ENCODE results near the gene GCH1. TPM values are rescaled to one million over a fixed set of nuclear protein-coding genes. Genes with fewer than 3 reads are reported as not detected.
"Not testable (repeated sequence)": the region's sequence is repeated elsewhere in the genome, so short reads cannot be mapped to it uniquely, and the experiment has no call there.

Gene GCH1
- total RNA-seq, 1 donor from 2014 or later: 52.5 TPM

DNA sequence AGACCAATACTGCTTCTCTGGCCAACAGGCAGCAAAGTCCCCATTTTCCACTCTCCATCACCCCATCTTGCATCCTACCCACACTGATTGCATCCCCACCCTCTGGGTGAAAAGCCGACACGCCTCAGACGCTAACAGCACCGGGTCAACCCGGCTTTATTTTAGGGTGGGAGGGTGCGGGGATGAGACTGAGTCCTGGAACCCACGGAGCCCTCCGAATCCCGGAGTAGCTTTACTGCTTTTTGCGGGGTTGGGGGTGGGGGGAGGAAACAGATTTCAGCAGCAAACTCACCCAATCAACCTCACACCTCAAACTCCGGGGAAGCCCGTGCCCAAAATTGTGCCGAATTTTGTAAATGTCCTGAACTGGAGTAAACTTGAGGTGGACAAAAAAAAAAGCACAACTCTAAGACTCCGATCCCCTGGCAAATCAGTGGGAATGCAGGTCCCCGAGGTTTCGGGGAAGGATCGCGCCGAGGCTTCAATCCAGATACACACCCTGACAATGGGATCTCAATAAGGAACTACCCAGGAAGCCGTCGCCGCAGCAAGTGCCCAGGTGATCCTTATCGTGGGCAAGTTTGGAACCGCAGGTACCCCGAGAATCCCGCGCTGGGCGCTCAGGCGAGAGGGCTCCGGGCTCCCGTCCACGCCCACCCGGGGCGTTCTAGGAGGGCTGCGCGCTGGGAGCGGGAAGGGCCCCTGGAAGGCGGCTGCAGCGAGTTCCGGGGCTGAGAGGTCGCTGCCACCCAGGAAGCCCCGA lies 1.1 kb downstream of the GCH1 start:
- Mint-ChIP-seq H3K27ac (peak overlapping the region; percentile 81), H3K27me3 (ENCODE audit: low read depth) (no peaks in the 10 kb centered on the region), H3K4me3 (ENCODE audit: low read depth) (peak overlapping the region; percentile 85), H3K36me3 (ENCODE audit: low read depth) (peaks cover 26% of the 10 kb centered on the region), H3K9me3 (no peaks in the 10 kb centered on the region), H3K4me1 (ENCODE audit: low read depth) (peaks cover 34% of the 10 kb centered on the region)
- DNase-seq (ENCODE audit: low spot score): no peak
- intact Hi-C loops (cut with micrococcal nuclease): loop anchor here (1.0 to 5.0 kb wide), 5 partner anchors 8 to 464 kb away; partner anchors contain the start of genes MAPK1IP1L, SOCS4 and WDHD1

DNA sequence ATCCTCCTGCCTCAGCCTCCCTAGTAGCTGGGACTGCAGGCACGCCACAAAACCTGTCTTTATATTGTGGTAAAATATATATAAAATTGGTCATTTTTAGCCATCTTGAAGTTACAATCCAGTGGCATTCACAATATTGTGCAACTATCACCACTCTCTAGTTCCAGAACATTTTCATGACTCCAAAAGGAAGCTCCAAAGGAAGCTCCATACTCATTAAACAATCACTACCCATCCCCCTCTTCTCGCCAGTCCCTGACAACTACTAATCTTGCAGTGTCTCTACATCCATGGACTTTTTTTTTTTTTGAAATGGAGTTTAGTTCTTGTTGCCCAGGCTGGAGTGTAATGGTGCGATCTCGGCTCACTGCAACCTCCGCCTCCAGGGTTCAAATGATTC lies 3.1 kb downstream of the GCH1 start:
- Mint-ChIP-seq H3K4me3 (ENCODE audit: low read depth) (no peak overlapping the region), H3K27me3 (ENCODE audit: low read depth) (no peaks in the 10 kb centered on the region), H3K36me3 (ENCODE audit: low read depth) (peaks cover 33% of the 10 kb centered on the region), H3K4me1 (ENCODE audit: low read depth) (peaks cover 33% of the 10 kb centered on the region), H3K9me3 (no peaks in the 10 kb centered on the region), H3K27ac (no peak overlapping the region)
- no peak for DNase-seq (ENCODE audit: low spot score)
- intact Hi-C loops (cut with micrococcal nuclease): no loop called here

DNA sequence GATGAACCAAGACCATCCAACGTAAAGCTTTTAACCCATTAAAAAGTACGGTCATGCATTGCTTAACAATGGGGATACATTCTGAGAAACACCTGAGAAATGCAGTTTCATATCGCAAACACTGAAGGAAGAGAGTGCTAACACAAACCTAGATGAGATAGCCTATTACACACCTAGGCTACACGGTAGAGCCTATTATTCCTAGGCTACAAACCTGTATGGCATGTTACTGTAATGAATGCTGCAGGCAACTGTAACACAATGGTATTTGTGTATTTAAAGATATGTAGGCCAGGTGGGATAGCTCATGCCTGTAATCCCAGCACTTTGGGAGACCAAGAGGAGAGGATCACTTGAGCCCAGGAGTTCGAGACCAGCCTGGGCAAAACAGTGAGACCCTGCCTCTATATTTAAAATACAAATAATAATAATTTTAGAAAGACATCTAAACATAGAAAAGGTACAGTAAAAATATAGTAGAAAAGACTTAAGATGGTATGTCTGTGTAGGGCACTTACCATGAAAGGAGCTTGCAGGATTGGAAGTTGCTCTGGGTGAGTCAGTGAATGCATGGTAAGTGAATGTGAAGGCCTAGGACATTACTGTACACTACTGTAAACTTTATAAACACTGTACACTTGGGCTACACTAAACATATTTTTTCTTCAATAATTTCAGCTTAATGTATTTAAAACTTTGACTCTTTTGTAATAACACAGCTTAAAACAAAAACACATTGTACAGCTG lies 4.6 kb downstream of the GCH1 start:
- H3K4me3 Mint-ChIP-seq (ENCODE audit: low read depth); H3K9me3 Mint-ChIP-seq; H3K27ac Mint-ChIP-seq; DNase-seq (ENCODE audit: low spot score); intact Hi-C loops (cut with micrococcal nuclease); H3K27me3 Mint-ChIP-seq (ENCODE audit: low read depth): not testable (repeated sequence)
- Mint-ChIP-seq H3K4me1 (ENCODE audit: low read depth) (peaks cover 37% of the 10 kb centered on the region), H3K36me3 (ENCODE audit: low read depth) (peaks cover 38% of the 10 kb centered on the region)

DNA sequence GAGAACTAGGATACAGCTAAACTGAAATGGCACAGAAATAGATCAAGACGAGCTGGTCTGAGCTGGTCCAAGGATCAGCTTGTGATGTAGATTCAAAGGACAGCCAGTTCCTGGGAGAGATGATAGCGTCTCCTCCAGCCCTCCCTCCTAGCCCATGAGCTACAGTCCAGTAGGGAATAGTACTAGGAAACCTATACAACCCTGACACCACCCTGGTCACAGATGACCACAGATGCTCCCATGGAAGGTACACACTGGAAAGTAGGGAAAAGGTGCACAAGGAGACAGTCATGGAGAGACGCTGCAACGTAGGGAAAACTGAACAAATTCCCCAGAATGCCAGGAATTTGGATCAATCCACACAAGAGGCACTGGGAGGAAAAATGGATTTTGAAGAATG lies 6.9 kb downstream of the GCH1 start:
- no peak overlapping the region for H3K27ac Mint-ChIP-seq
- H3K36me3 Mint-ChIP-seq (ENCODE audit: low read depth): peaks cover 41% of the 10 kb centered on the region
- no peaks in the 10 kb centered on the region for H3K27me3 Mint-ChIP-seq (ENCODE audit: low read depth)

DNA sequence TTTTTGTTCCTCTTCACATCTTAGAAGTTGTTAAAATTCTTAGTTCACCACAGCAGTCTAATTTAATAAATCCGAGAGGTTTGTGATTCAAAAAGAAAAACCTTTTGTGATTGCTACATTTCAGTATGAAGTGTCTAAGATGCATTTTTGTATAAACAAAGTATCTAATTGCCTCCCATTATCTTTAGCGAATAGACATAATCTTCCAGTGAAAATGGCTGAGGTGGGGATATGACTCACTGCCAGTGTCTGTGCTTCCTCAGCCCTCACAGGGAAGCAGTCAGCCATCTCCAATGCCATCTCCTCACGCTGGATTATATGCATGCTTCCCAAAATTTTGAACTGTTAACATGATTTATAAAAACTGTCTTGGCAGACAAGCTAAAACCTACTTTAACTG lies 7.6 kb downstream of the GCH1 start:
- no peak for DNase-seq (ENCODE audit: low spot score)
- Mint-ChIP-seq H3K27ac (no peak overlapping the region), H3K36me3 (ENCODE audit: low read depth) (peaks cover 37% of the 10 kb centered on the region), H3K27me3 (ENCODE audit: low read depth) (no peaks in the 10 kb centered on the region), H3K4me1 (ENCODE audit: low read depth) (peaks cover 34% of the 10 kb centered on the region), H3K4me3 (ENCODE audit: low read depth) (no peak overlapping the region), H3K9me3 (no peaks in the 10 kb centered on the region)
- intact Hi-C loops (cut with micrococcal nuclease): loop anchor here (5.0 kb wide), 1 partner anchor 333 kb away; no protein-coding TSS in a partner anchor

More for the DNA sequence above, 6.9 kb downstream of the GCH1 start:
- intact Hi-C loops (cut with micrococcal nuclease): no loop called here
- no peak for DNase-seq (ENCODE audit: low spot score)
- Mint-ChIP-seq H3K9me3 (no peaks in the 10 kb centered on the region), H3K4me3 (ENCODE audit: low read depth) (no peak overlapping the region), H3K4me1 (ENCODE audit: low read depth) (peaks cover 37% of the 10 kb centered on the region)

DNA sequence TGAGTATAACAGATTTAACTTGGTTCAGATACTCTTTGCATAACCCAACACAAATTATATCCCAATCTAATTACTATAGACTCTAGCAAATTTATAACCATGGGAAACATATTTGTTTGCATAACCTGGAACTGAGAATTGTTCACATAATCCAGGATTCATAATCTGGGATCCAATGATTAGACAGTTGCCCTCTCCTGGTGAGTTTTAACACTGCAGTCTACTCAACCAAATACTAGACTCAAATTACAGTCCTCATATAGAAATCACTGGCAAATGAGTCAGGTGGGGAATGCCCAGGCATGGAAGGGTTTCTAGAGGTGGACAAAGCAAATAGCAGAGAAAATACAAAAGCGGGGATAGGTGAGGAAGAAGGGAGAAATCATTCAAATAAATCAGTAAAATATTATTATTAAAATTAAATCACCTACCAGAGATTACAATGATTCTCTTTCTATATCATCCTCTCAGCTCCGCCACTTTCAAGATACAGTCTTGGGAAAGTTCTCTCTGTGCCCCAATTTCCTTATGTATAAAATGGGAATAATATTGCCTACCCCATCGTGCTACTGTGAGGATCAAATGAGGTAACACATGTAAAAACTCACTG lies 9.4 kb downstream of the GCH1 start:
- H3K4me1 Mint-ChIP-seq (ENCODE audit: low read depth): peaks cover 46% of the 10 kb centered on the region
- no peak overlapping the region for H3K4me3 Mint-ChIP-seq (ENCODE audit: low read depth)
- H3K36me3 Mint-ChIP-seq (ENCODE audit: low read depth): peaks cover 30% of the 10 kb centered on the region
- H3K27me3 Mint-ChIP-seq (ENCODE audit: low read depth): no peaks in the 10 kb centered on the region
- intact Hi-C loops (cut with micrococcal nuclease): loop anchor here (1.0 to 5.0 kb wide), 2 partner anchors 9 to 331 kb away; partner anchors contain the start of gene GCH1
- no peaks in the 10 kb centered on the region for H3K9me3 Mint-ChIP-seq
- no peak for DNase-seq (ENCODE audit: low spot score)
- H3K27ac Mint-ChIP-seq: no peak overlapping the region

DNA sequence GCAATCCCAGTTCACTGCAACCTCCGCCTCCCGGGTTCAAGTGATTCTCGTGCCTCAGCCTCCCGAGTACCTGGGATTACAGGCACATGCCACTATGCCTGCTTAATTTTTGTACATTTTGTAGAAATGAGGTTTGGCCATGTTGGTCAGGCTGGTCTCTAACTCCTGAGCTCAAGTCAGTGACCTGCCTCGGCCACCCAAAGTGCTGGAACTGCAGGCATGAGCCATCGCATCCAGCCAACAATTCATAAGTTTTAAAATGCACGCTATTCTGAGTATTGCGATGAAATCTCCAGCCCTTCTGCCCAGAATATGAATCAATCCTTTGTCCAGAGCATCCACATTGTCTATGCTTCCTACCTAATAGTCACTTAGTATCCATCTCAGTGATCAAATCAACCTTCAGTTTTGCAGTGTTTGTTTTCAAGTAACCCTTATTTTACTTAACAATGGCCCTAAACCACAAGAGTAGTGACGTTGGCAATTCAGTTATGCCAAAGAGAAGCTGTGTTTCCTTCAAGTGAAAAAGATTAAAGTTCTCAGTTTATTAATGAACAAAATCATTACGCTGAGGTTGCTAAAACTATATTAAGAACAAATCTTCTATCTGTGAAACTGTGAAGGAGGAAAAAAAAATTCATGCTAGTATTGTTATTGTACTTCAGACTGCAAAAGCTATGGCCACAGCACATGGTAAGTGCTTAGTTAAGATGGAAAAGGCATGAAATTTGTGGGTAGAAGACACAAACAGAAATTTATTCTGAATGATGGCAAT lies 11.0 kb downstream of the GCH1 start:
- H3K4me3 Mint-ChIP-seq (ENCODE audit: low read depth): no peak overlapping the region
- no peak overlapping the region for H3K27ac Mint-ChIP-seq
- peaks cover 46% of the 10 kb centered on the region for H3K4me1 Mint-ChIP-seq (ENCODE audit: low read depth)
- intact Hi-C loops (cut with micrococcal nuclease): loop anchor here (5.0 kb wide), 1 partner anchor 329 kb away; no protein-coding TSS in a partner anchor
- no peaks in the 10 kb centered on the region for H3K27me3 Mint-ChIP-seq (ENCODE audit: low read depth)
- DNase-seq (ENCODE audit: low spot score): no peak
- no peaks in the 10 kb centered on the region for H3K9me3 Mint-ChIP-seq
- peaks cover 23% of the 10 kb centered on the region for H3K36me3 Mint-ChIP-seq (ENCODE audit: low read depth)

DNA sequence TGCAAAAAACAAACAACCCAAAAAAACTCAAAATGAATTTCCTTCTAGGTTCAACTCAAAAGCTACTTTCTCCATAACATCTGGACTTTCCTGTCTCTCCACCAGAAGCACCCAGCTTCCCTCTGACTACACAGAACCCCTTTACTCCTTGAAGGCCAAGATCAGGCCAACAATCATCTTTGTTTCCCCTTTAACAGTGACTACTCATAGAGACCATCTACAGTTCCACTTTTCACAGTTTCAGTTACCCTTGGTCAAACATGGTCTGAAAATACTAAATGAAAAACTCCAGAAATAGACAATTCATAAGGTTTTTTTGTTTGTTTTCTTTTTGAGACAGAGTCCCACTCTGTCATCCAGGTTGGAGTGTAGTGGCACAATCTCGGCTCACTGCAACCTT lies 11.8 kb downstream of the GCH1 start:
- H3K27me3 Mint-ChIP-seq (ENCODE audit: low read depth): no peaks in the 10 kb centered on the region
- intact Hi-C loops (cut with micrococcal nuclease): loop anchor here (5.0 kb wide), 1 partner anchor 328 kb away; no protein-coding TSS in a partner anchor
- no peak overlapping the region for H3K27ac Mint-ChIP-seq
- H3K4me3 Mint-ChIP-seq (ENCODE audit: low read depth): no peak overlapping the region
- no peak for DNase-seq (ENCODE audit: low spot score)
- H3K36me3 Mint-ChIP-seq (ENCODE audit: low read depth): peaks cover 23% of the 10 kb centered on the region
- no peaks in the 10 kb centered on the region for H3K9me3 Mint-ChIP-seq
- H3K4me1 Mint-ChIP-seq (ENCODE audit: low read depth): peaks cover 46% of the 10 kb centered on the region

DNA sequence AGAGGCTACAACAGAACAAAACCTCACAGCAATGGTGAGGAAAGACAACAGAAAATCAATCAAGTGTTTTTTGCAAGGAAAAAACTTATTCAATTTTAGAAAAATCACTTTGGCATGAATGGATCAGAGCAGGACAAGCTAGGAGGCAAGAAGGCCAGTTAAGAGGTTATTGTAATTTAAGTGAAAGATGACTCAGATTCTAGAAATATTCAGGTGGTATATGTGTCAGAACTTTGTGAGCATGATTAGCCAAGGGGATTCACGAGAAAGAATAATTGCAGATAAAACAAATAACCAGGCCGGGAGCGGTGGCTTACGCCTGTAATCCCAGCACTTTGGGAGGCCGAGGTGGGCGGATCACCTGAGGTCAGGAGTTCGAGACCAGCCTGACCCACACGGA lies 12.7 kb downstream of the GCH1 start:
- H3K36me3 Mint-ChIP-seq (ENCODE audit: low read depth): peaks cover 17% of the 10 kb centered on the region
- intact Hi-C loops (cut with micrococcal nuclease): loop anchor here (5.0 kb wide), 1 partner anchor 328 kb away; no protein-coding TSS in a partner anchor
- no peak overlapping the region for H3K4me3 Mint-ChIP-seq (ENCODE audit: low read depth)
- H3K27ac Mint-ChIP-seq: peak overlapping the region; percentile 57
- DNase-seq (ENCODE audit: low spot score): no peak
- H3K27me3 Mint-ChIP-seq (ENCODE audit: low read depth): no peaks in the 10 kb centered on the region
- no peaks in the 10 kb centered on the region for H3K9me3 Mint-ChIP-seq
- H3K4me1 Mint-ChIP-seq (ENCODE audit: low read depth): peaks cover 42% of the 10 kb centered on the region

DNA sequence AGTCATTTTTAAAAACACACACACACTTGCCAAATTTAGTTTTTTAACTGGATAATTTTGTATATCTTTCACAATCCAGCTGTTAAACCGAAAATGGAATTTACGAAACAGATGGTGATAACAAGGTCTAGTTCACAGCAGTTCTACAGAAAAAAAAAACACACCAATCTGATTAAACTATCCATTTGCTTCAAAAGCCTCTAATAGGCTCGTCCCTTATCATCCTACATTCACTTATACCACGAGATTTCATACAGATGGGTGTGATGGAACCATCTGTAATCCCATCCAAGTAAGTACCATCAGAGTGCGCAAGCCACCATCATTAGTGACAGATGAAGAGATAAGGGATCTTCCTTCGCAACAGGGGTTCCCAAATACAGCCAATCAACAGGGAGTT lies 20.1 kb downstream of the GCH1 start:
- intact Hi-C loops (cut with micrococcal nuclease): loop anchor here (1.0 kb wide), 1 partner anchor 20 kb away; the partner anchor contains the start of gene GCH1
- Mint-ChIP-seq H3K27me3 (ENCODE audit: low read depth) (no peaks in the 10 kb centered on the region), H3K36me3 (ENCODE audit: low read depth) (peaks cover 24% of the 10 kb centered on the region), H3K9me3 (no peaks in the 10 kb centered on the region), H3K4me3 (ENCODE audit: low read depth) (peak overlapping the region; percentile 82), H3K27ac (peak overlapping the region; percentile 94), H3K4me1 (ENCODE audit: low read depth) (peaks cover 49% of the 10 kb centered on the region)
- DNase-seq (ENCODE audit: low spot score): no peak

DNA sequence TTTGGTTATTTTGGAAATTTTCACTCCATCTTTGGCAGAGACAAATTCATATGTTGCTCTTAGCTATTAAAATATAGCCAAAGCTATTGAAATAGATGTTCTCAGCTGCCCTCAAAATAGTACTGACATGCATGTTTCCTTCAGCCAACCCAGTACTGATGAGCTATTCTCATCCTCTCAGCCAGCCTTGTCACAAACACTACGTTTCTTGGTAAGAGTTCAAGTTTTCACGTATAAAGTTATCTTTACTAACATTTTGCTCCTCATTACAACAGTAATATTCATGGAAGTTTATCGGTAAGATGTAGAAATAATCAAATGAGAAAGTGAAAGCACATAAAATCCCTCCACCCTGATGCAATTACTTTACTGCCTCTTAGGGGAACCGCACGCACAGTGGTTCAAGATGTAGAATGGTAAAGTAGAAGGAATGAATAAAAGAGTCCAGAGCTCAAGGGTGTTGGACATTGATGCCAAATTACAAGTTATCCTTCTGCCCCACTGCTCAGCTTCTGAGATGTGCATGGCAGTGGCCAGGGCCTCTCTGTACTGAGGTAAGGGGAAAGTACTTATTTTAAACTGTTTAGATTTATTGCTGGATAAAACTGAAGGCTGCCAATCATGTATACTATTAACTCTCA lies 20.7 kb downstream of the GCH1 start:
- DNase-seq (ENCODE audit: low spot score): no peak
- intact Hi-C loops (cut with micrococcal nuclease): loop anchor here (1.0 kb wide), 1 partner anchor 20 kb away; the partner anchor contains the start of gene GCH1
- Mint-ChIP-seq H3K9me3 (no peaks in the 10 kb centered on the region), H3K4me1 (ENCODE audit: low read depth) (peaks cover 50% of the 10 kb centered on the region), H3K36me3 (ENCODE audit: low read depth) (peaks cover 28% of the 10 kb centered on the region), H3K27ac (peak overlapping the region; percentile 94), H3K27me3 (ENCODE audit: low read depth) (no peaks in the 10 kb centered on the region), H3K4me3 (ENCODE audit: low read depth) (peak overlapping the region; percentile 82)

Data from activated T-helper 2 cell treated with anti-CD3 and anti-CD28 coated beads, Interferon-gamma antibody, Interleukin-2, Interleukin-4, amounts not matched to agents 10 μg/mL and 5 μg/mL and 100 μg/mL, durations not matched to agents 14 hours and 24 hours and 36 hours (primary cell).